HG03066 (cell line): ENCODE measurements around the gene UGT2B11.
"Not testable (repeated sequence)": the region's sequence is repeated elsewhere in the genome, so short reads cannot be mapped to it uniquely, and the experiment has no call there.

ENCODE experiments used
- ATAC-seq: cut with Tn5 transposase; IDR thresholded peaks from one replicate; pipeline ENCODE4 v1.9.1; 2021; ENCODE audit warnings: low read depth; ENCODE audit not compliant: unreplicated experiment

UGT2B11 gene

DNA sequence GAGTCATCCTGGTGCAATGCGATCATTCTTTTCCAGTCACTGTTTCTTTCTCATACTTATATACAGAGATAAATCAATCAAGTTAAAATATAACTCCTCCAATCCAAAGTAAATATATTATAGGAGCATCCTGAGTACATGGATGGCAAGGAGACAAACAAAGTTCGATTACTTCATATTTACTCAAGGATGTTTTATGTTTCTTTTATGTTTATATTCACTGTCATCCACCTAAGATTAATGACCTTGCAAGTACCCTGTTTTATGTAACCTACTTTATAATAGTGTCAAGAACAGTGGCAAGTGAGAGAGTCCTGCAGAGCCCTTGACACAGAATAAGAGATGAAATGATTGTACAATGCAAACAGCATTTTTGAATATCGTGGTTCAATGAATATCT lies at the start of gene UGT2B11:
UGT2B11 (minus strand) TSS at position 33 of the 400 bp plus-strand sequence; CDS start at position 7, 26 bp downstream.
- no peak for ATAC-seq

DNA sequence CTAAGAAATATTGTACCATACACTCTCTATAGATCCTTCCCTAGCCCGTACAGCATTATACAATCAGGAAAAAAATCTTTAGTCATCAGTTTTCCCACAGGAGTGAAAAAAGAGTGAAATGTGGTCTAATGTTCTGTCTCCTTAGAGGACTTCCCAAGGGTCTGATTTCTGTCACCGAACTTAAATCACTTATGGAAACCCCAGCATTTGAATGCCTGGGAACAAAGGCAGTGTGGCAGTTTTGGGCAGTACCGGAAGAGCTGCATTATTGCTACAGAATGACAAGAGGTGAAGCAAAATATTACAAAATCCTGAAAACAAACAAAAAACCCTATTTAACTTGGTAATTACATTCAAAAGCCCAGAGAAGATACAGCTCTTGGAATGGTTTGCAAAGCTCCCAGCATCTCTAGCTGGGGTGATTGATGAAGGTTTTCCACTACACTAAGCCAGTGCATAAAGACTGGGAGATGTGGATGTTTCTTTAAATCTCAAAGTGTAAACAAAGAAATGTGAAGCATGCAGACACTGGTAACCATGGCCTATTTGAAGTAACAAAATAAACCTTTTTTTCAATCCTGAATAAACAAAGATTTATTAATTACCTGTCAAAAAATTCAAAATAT lies 38.7 kb upstream of the UGT2B11 start:
- not testable (repeated sequence) for ATAC-seq

DNA sequence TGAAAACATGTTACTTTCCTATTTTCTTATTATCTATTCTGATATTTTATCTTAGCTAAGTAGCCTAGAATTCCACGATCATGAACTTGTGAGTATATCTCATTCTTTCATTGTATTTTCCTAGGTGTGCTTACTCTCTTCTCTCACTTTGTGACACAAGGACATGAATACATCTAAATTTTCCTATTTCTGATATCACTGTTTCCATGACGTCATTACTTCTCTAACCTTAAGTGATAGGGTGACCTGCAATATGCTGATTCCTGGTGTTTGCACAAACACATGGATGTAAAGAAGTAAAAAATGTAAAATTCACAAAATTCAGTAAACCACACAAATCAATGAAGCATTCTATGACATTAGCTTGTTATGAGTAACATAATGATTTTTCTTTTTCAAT lies 36.3 kb upstream of the UGT2B11 start:
- ATAC-seq, result not testable (repeated sequence)

DNA sequence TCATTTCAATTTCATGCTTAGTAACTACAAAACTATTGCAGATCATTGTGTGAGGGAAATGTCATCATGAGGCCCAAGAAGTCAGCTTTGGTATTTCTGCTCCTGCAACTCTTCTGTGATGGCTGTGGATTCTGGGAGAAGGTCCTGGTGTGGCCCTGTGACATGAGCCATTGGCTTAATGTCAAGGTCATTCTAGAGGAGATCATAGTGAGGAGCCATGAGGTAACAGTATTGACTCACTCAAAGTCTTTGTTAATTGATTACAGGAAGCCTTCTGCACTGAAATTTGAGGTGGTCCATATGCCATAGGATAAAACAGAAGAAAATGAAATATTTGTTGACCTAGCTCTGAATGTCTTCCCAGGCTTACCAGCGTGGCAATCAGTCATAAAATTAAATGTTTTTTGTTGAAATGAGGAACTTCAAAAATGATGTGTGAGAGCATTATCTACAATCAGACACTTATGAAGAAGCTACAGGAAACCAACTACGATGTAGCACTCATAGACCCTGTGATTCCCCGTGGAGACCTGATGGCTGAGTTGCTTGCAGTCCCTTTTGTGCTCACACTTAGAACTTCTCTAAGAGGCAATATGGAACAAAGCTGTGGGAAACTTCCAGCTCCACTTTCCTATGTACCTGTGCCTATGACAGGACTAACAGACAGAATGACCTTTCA lies 28.2 kb upstream of the UGT2B11 start:
- not testable (repeated sequence) for ATAC-seq

DNA sequence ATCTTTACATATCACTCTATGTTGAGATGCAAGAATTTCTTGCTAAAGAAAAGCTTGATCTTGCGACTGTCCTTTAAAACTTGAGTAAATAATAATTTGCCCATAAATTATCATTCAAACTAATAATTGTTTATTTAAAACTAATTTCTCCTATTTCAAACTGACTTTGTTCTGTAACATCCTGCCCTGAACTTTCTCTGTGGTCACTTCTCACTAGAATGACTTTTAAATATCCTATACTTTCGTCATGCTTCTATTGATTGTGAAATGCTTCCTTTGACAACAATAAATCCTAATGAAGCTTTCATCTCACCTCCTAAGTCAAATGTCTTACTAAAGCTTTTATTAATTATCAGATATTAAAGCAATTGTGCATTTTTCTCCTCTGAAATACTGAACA lies 27.2 kb upstream of the UGT2B11 start:
- ATAC-seq, result not testable (repeated sequence)

DNA sequence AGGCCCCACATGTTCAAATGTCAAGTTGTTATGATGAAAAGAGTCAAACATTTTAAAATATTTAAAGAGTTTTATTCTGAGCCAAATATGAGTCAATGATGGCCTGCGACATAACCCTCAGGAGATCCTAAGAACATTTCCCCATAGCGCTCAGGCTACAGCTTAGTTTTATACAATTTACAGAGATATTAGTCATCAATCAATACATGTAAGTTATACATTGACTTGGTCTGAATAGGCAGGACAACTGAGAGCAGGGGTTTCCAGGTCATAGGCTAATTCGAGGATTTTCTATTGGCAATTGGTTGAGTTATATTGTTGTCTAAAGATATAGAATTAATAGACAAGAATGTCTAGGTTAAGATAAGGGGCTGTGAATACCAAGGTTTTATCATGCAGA lies 26.2 kb upstream of the UGT2B11 start:
- ATAC-seq, result not testable (repeated sequence)

DNA sequence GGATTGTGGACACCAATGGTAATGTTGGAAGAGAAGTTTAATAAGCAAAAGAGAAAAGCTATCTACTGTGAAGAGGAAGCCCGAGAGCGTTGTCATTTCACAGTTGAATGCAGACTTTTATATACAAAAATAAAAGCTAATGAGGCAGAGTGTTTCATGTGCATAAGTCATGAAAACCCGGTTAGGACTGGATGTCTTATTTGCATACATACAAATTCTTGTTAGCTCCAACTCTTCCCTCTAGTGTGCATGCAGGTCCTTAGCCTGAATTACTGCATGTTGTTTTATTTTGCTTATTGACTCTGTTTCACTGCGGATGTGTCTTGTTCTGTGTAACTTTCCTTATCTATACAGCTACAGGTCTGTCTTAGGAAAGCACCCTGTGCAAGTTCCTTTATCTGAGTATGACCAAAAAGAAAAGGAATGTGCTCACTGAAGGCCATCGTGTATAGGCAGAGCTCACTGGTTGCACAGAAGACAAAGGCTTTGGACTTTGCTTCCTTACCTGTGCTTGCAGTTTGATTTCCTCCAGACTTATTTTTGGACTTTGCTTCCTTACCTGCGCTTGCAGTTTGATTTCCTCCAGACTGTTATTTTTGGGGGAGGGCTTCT lies 25.1 kb upstream of the UGT2B11 start:
- no peak for ATAC-seq

DNA sequence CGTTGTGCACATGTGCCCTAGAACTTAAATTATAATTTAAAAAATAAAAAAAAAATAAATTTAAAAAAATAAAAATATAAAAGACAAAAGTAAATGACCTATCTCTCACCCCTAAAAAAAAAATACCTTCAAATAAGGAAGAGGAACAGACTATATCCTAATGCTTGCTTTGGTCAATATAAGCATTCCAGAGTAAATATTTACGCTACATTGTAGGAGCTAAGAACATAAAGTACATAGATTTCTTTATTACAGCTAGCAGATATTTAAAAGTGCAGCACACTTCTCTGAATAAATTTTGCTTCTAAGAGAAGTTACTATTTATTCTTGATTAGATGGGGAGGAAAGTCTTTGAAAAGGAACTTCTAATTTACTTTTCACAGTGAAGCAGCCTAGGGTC lies 24.5 kb upstream of the UGT2B11 start:
- no peak for ATAC-seq

DNA sequence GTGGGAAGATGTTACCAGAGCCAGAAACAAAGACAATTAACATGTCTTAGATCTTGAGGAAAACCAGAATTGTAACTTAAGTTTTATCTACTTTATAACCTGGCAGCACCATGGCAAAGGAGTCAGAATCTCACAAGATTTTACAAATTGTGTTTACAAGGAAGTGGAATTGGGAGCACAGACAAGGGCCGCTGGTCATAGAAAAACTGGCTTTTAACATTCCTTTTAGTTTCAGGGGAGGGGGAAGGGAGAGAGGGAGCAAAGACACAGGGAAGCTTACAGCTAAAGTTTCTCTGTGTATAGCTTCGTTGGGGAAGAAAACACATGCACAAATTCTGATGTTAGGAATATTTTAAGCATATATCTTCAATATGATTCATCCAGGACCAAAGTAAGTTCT lies 10.3 kb upstream of the UGT2B11 start:
- ATAC-seq, result no peak

DNA sequence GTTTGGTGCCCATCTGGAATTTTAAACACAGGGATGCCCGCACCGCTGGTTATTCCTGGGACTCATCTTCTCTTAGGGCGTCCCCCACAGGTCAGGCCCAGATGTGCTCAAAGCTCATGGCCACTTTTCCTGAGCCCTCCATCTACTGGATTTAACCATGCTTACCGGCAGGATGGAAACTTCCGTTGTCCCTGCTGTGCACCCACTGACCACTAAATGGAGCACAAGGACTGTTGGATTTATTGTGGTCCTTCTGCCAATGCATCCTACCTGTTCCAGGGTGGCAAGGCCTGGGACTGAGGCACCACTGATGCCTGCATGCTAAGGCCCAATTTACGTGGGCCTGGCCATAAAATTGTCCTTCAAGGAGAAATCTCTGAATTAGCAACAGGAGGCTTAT lies 8.7 kb upstream of the UGT2B11 start:
- not testable (repeated sequence) for ATAC-seq

DNA sequence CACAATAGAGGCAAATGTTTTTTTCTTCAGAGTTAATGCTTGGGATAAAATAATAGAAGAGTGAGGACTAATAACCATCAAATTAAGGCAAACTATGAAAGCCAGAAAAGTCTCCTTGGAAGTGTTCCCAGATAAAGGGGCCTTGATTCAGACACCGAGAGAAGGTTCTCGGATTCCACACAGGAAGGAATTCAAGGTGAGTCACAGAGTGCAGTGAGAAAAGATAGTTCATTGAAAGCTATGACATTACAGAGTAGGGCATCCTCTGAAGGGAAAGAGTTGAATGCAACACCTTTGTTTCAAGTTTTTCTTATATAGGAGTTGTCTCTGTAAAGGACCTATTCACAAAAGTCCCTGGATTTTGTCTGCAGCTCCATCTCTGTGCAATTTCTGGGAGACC lies 3.9 kb upstream of the UGT2B11 start:
- not testable (repeated sequence) for ATAC-seq

DNA sequence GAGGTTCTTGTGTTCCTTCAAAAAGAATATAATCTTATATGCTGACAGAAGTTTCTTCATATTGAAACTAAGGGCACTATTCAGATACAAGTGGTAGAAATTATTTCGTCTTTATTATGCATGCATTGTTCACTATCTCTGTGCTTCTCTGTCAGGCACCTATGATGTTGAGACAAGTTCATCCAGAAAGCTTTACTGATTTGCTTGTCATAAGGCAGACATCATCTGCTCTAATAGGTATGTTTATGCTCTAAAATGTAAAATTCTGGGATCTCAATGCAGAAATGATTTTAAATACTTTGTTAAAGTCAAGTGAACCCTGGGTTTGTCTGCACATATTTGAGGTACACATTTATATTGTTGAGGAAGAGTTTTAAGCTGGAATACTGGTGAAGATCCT lies 3.6 kb downstream of the UGT2B11 start:
- no peak for ATAC-seq

DNA sequence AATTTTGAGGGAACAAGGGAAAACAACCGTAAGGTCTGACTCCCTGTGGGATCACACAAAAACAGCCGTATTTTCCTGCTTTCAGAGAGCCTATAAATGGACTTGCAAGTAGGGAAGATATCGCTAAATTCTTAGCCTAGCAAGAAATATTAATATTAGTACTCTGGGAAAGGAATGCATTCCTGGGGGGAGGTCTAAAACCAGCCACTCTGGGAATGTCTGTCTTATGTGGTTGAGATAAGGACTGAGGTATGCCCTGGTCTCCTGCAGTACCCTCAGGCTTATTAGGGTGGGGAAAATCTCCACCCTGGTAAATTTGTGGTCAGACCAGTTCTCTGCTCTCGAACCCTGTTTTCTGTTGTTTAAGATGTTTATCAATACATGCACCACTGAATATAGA lies 16.0 kb downstream of the UGT2B11 start:
- not testable (repeated sequence) for ATAC-seq

DNA sequence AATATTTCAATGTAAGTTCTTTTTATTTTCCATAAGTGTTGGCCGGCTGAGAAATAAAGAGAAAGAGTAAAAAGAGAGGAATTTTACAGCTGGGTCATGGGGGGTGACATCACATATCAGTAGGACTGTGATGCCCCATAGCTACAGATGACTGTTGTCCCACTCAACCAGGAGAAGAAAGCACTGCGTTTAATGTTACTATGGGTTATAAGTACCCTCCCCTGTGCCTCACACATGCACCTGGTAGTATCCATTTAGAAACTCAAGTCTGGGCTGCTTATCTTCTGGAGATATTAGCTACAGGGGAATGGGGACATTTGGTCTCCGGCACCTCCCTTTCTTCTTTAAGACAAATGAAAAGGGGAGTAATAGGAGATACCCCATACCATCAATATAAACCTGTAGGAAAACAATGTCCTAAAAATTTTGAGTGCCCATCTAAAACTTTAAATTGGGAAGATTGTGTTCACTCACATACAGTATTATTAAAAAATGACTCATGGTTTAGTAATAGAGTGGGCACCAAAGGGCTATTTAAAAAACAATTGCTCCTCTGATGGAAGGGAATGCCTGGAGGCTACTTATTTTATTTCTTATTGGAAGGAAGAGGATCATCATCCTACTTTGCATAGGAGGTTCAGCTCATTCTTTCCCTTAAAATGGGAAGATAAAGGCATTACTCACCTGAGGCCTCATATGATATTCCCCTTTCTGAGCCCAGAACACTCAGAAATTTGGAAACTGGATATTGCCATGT lies 18.2 kb downstream of the UGT2B11 start:
- ATAC-seq, result no peak

DNA sequence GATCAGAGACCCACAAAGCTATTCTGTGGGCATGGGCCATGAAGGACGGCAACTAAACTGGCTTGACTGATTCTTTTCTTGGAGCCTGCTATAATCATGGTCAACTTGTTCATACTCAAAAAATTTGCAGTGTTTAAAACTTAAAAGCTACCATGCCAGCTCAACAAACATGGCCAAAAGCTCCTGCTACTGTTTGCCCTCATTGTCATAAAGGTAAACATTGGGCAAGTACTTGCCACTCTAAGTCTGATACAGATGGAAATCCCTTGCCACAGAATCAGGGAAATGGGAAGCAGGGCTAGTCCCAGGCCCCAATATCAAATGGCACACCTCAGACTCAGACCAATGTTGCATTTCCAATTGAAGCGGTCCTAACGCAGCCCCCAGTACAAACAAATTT lies 20.4 kb downstream of the UGT2B11 start:
- ATAC-seq, result no peak

DNA sequence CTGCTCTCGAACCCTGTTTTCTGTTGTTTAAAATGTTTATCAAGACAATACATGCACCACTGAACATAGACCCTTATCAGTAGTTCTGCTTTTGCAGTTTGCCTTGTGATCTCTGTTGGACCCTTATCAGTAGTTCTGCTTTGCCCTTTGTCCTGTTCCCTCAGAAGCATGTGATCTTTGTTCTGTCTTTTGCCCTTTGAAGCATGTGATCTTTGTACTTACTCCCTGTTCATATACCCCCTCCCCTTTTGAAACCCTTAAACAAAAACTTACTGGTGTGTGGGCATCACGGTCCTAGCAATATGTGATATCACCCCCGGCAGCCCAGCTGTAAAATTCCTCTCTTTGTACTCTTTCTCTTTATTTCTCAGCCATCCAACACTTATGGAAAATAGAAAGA lies 22.6 kb downstream of the UGT2B11 start:
- ATAC-seq, result not testable (repeated sequence)

DNA sequence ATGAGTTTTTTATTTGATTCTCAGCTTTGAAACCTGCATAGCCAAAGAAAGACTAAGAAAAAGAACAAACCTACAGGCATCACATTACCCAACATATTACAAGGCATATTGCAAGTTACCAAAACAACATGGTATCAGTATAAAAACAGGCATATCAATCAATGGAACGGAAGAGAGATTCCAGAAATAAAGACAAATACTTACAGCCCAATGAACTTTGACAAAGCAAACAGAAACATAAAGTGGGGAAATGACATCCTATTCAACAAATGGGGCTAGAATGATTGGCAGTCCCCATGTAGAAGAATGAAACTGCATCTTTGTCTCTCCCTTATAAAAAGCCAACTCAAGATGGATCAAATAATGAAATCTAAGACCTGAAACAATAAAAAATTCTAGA lies 23.9 kb downstream of the UGT2B11 start:
- not testable (repeated sequence) for ATAC-seq

DNA sequence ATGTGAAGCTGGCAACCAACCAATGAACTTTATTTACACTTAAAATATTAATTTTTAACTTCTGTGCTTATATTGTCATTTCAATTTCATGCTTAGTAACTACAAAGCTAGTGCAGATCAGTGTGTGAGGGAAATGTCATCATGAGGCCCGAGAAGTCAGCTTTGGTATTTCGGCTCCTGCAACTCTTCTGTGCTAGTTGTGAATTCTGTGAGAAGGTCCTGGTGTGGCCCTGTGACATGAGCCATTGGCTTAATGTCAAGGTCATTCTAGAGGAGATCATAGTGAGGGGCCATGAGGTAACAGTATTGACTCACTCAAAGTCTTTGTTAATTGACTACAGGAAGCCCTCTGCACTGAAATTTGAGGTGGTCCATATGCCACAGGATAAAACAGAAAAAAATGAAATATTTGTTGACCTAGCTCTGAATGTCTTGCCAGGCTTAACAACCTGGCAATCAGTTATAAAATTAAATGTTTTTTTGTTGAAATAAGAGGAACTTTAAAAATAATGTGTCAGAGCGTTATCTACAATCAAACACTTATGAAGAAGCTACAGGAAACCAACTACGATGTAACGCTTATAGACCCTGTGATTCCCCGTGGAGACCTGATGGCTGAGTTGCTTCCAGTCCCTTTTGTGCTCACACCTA lies 32.9 kb downstream of the UGT2B11 start:
- ATAC-seq, result not testable (repeated sequence)

DNA sequence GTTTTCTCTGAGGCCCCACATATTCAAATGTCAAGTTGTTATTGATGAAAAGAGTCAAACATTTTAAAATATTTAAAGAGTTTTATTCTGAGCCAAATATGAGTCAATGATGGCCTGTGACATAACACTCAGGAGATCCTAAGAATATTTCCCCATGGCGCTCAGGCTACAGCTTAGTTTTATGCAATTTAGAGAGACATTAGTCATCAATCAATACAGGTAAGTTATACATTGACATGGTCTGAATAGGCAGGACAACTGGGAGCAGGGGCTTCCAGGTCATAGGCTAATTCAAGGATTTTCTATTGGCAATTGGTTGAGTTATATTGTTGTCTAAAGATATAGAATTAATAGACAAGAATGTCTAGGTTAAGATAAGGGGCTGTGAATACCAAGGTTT lies 34.7 kb downstream of the UGT2B11 start:
- ATAC-seq, result not testable (repeated sequence)

DNA sequence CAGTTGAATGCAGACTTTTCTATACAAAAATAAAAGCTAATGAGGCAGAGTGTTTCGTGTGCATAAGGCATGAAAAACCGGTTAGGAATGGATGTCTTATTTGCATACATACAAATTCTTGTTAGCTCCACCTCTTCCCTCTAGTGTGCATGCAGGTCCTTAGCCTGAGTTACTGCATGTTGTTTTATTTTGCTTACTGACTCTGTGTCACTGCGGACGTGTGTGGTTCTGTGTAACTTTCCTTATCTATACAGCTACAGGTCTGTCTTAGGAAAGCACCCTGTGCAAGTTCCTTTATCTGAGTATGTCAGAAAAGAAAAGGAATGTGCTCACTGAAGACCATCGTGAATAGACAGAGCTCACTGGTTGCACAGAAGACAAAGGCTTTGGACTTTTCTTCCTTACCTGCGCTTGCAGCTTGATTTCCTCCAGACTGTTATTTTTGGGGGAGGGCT lies 35.8 kb downstream of the UGT2B11 start:
- not testable (repeated sequence) for ATAC-seq
